HFF-Myc (cell line): Measurements from ENCODE around the gene PLEKHG4B.
"Not testable (repeated sequence)": the region's sequence is repeated elsewhere in the genome, so short reads cannot be mapped to it uniquely, and the experiment has no call there.

Experiments
- DNase-seq: peaks from one replicate; pipeline ENCODE4 v3.0.0-alpha.2; 2011; ENCODE audit warnings: low read depth; ENCODE audit errors: extremely low read depth
- H3K4me3 ChIP-seq: replicated peaks from 2 replicates; pipeline ENCODE4 v1.5.1; 2011; ENCODE audit warnings: low read depth, mild to moderate bottlenecking, control low read depth, low read length
- TF ChIP-seq, protein P1 (sequence below): IDR thresholded peaks from 2 replicates; pipeline ENCODE4 v1.5.1; 2012; ENCODE audit warnings: mild to moderate bottlenecking, low read depth, low read length, control low read depth; ENCODE audit errors: missing control alignments

Gene PLEKHG4B

DNA sequence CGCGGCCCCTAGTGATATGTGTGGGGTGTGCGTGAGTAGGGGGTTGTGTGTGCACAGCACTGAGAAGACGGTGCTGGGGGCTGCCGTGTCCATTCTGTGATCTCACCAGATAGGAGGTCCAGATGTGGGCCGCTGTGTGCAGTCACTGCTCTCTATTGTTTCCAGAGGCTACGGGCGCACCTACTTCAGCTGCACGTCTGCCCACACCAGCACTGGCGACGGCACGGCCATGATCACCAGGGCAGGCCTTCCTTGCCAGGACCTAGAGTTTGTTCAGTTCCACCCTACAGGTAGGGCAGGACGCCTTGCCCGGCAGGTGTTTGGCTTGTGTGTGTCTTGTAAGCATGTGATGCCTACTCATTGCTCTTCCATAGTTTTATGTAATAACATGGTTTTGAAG is 138.7 kb downstream of the PLEKHG4B start:
- no peak for DNase-seq
- no peak overlapping the region for H3K4me3 ChIP-seq
- TF ChIP-seq, protein P1, sequence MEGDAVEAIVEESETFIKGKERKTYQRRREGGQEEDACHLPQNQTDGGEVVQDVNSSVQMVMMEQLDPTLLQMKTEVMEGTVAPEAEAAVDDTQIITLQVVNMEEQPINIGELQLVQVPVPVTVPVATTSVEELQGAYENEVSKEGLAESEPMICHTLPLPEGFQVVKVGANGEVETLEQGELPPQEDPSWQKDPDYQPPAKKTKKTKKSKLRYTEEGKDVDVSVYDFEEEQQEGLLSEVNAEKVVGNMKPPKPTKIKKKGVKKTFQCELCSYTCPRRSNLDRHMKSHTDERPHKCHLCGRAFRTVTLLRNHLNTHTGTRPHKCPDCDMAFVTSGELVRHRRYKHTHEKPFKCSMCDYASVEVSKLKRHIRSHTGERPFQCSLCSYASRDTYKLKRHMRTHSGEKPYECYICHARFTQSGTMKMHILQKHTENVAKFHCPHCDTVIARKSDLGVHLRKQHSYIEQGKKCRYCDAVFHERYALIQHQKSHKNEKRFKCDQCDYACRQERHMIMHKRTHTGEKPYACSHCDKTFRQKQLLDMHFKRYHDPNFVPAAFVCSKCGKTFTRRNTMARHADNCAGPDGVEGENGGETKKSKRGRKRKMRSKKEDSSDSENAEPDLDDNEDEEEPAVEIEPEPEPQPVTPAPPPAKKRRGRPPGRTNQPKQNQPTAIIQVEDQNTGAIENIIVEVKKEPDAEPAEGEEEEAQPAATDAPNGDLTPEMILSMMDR: no peak

DNA sequence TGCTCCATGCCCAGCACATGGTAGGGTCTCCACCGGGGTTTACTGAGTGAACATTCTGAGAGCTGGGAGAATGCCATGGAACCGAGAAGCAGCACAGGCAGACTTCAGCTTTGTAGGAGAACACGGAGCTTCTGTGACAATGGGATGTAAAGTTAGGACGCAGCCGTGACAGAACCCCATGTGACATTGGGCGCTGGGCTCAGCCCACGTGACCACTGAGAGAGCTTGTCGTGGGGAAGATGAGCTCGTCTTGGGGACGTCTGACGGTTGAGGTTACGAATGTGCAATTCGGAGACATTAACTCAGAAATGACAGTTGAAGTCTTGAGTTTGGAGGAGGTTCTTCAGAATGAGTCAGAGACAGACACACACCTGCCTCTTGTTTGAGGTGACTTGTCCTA is 139.7 kb downstream of the PLEKHG4B start:
- no peak overlapping the region for H3K4me3 ChIP-seq
- no peak for DNase-seq
- TF ChIP-seq, protein P1: no peak

DNA sequence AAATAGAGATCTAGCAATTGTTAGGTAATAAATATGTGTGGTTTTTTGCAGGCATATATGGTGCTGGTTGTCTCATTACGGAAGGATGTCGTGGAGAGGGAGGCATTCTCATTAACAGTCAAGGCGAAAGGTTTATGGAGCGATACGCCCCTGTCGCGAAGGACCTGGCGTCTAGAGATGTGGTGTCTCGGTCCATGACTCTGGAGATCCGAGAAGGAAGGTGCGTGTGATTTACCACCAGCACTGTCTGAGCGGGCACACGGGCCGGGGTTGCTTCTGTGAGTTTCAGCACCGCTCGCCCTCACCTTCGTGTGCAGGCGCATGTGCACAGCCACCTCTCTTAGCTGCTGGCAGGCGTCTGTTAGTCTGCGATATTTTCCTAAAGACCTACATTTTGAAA is 141.5 kb downstream of the PLEKHG4B start:
- not testable (repeated sequence) for H3K4me3 ChIP-seq, DNase-seq

DNA sequence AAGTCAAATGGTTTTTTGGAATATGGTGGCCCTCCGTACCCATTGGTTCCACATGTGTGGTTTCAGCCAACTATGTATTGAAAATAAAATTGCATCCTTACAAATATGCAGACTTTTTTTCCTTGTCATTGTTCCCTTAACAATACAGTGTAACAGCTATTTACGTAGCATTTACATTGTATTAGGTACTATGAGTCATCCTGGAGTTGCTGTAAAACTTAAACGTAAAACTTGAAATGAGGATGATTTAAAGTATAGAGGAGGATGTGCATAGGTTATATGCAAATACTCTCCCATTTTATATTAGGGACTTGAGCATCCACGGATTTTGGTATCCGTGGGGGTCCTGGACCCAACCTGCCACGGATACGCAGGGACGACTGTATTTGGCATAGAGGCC is 142.5 kb downstream of the PLEKHG4B start:
- H3K4me3 ChIP-seq: no peak overlapping the region
- no peak for DNase-seq
- TF ChIP-seq, protein P1: no peak

DNA sequence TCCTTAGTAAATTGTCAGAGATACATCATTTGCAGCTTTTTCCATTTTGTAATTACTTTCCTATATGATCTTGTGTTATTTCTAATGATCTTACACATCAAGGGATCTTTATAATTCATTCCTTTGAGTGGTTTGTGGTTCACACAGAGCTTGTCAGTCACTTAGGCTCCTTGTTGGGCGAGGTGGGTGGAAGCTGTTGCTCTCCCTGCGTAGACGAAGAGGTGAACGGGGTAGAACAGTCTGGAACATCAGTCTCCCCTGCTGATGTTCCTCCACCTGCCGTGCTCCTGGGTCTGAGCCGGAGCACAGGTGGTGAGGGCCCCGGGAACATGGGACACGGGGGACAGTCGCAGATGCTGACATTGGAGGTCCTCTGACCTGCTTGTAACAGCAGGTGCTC is 143.6 kb downstream of the PLEKHG4B start:
- not testable (repeated sequence) for H3K4me3 ChIP-seq

DNA sequence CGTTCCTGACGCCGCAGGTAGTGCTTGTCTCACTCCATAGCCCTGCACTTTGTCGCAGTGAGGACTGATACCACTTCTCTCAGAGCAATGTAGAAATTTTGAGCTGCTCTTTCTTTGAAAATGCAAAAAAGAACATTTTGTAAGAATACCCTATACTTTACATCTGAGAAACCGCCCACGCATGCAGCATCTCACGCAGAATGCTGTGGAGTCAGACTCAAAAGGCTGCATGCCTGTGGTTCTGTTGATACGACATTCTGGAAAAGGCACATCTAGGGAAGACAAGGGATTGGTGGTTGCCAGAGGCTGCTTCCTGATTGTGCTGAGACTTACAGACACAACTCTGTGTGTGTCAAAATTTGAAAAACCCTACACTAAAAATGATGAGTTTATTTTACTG is 146.0 kb downstream of the PLEKHG4B start:
- H3K4me3 ChIP-seq, DNase-seq: not testable (repeated sequence)

More for the DNA sequence above, 143.6 kb downstream of the PLEKHG4B start:
- DNase-seq: not testable (repeated sequence)
